Activated naive CD4-positive, alpha-beta T cell treated with anti-CD3 and anti-CD28 coated beads for 36 hours (primary cell): Measurements from ENCODE around the gene NSMF. TPM values are rescaled to one million over a fixed set of nuclear protein-coding genes. Genes with fewer than 3 reads are reported as not detected.
"Not testable (repeated sequence)": the region's sequence is repeated elsewhere in the genome, so short reads cannot be mapped to it uniquely, and the experiment has no call there.

Experiments used
- CTCF ChIA-PET: fragments of 350-600 bp; sonication (Branson Sonifier 250); formaldehyde crosslinking; loops from one replicate; lab custom pipeline; 2021; ENCODE audit warnings: antibody characterized with exemption; lab: Charles Lee
- DNase-seq: peaks from one replicate; pipeline ENCODE4 v3.0.0-alpha.2; 2020
- H3K27ac Mint-ChIP-seq: one replicate; pipeline ENCODE4 v1.8.0; 2021; ENCODE audit warnings: mild to moderate bottlenecking, mixed read lengths
- H3K27me3 Mint-ChIP-seq: one replicate; pipeline ENCODE4 v1.8.0; 2021; ENCODE audit warnings: low read depth, mixed read lengths
- H3K36me3 Mint-ChIP-seq: one replicate; pipeline ENCODE4 v1.8.0; 2021; ENCODE audit warnings: low read depth, mixed read lengths
- H3K4me1 Mint-ChIP-seq: one replicate; pipeline ENCODE4 v1.8.0; 2021; ENCODE audit warnings: low read depth, mixed read lengths
- H3K4me3 Mint-ChIP-seq: one replicate; pipeline ENCODE4 v1.8.0; 2021; ENCODE audit warnings: mild to moderate bottlenecking, moderate library complexity, mixed read lengths
- H3K9me3 Mint-ChIP-seq: one replicate; pipeline ENCODE4 v1.8.0; 2021; ENCODE audit warnings: mixed read lengths
- intact Hi-C: fragments of 100-400 bp; cut with micrococcal nuclease; formaldehyde crosslinking; loops from one replicate; pipeline ENCODE4 v1.15.1; 2023
- total RNA-seq, 2 experiments: library from RNA; stranded (reverse); gene quantifications; one replicate each; pipeline ENCODE4 v1.2.3, GENCODE V29; 2021

Gene NSMF
- total RNA-seq, 2 experiments from 2014 or later = 33.2 to 35.7 TPM

GRCh38 chr9:137411260-137411644 lies 47.9 kb downstream of the NSMF start:
- Mint-ChIP-seq H3K4me1 (peaks cover 4% of the 10 kb centered on the region), H3K27me3 (no peaks in the 10 kb centered on the region), H3K4me3 (no peak overlapping the region), H3K36me3 (no peaks in the 10 kb centered on the region), H3K9me3 (no peaks in the 10 kb centered on the region), H3K27ac (no peak overlapping the region)
- CTCF ChIA-PET = interaction anchor here (0.6 kb wide), 1 partner anchor 112 kb away, joined by 3 read pairs; no protein-coding TSS in a partner anchor
- intact Hi-C loops = loop anchor here (2.0 kb wide), 1 partner anchor 14 kb away; no protein-coding TSS in a partner anchor
- peak; percentile 23 for DNase-seq

- H3K4me1 Mint-ChIP-seq = peaks cover 6% of the 10 kb centered on the region
- no peak for DNase-seq
- CTCF ChIA-PET = interaction anchor here (0.6 kb wide), 1 partner anchor 112 kb away, joined by 3 read pairs; no protein-coding TSS in a partner anchor
- H3K9me3 Mint-ChIP-seq = no peaks in the 10 kb centered on the region
- intact Hi-C loops = loop anchor here (2.0 kb wide), 1 partner anchor 14 kb away; no protein-coding TSS in a partner anchor
- H3K4me3 Mint-ChIP-seq = no peak overlapping the region
- no peaks in the 10 kb centered on the region for H3K27me3 Mint-ChIP-seq
- H3K36me3 Mint-ChIP-seq = no peaks in the 10 kb centered on the region
- no peak overlapping the region for H3K27ac Mint-ChIP-seq
These were observed 48.3 kb downstream of the NSMF start for GRCh38 chr9:137410891-137411249.

GRCh38 chr9:137410236-137410890 lies 48.8 kb downstream of the NSMF start:
- not testable (repeated sequence) for H3K36me3 Mint-ChIP-seq, H3K4me1 Mint-ChIP-seq, H3K27me3 Mint-ChIP-seq, H3K9me3 Mint-ChIP-seq, H3K4me3 Mint-ChIP-seq, H3K27ac Mint-ChIP-seq, DNase-seq
- CTCF ChIA-PET = interaction anchor here (0.6 to 2.2 kb wide), 2 partner anchors 109 to 113 kb away, joined by 3 to 8 read pairs; partner anchors contain the start of gene NRARP
- intact Hi-C loops = loop anchor here (2.0 kb wide), 1 partner anchor 14 kb away; no protein-coding TSS in a partner anchor

- no peak overlapping the region for H3K27ac Mint-ChIP-seq
- H3K4me3 Mint-ChIP-seq = no peak overlapping the region
- CTCF ChIA-PET = interaction anchor here (0.7 to 2.2 kb wide), 3 partner anchors 100 to 123 kb away, joined by 3 to 8 read pairs (median 4); partner anchors contain the start of gene NRARP
- H3K27me3 Mint-ChIP-seq = no peaks in the 10 kb centered on the region
- H3K4me1 Mint-ChIP-seq = peaks cover 6% of the 10 kb centered on the region
- intact Hi-C loops = no loop called here
- no peaks in the 10 kb centered on the region for H3K36me3 Mint-ChIP-seq
- no peaks in the 10 kb centered on the region for H3K9me3 Mint-ChIP-seq
- no peak for DNase-seq
These were observed 49.6 kb downstream of the NSMF start for GRCh38 chr9:137409515-137409914.

GRCh38 chr9:137408651-137409405 lies 50.3 kb downstream of the NSMF start:
- H3K27me3 Mint-ChIP-seq = no peaks in the 10 kb centered on the region
- no peak for DNase-seq
- no peaks in the 10 kb centered on the region for H3K9me3 Mint-ChIP-seq
- H3K27ac Mint-ChIP-seq = no peak overlapping the region
- no peaks in the 10 kb centered on the region for H3K36me3 Mint-ChIP-seq
- CTCF ChIA-PET = interaction anchor here (0.7 to 2.2 kb wide), 5 partner anchors 15 to 122 kb away, joined by 3 to 8 read pairs (median 4); partner anchors contain the start of genes EXD3, NOXA1 and NRARP
- no peak overlapping the region for H3K4me3 Mint-ChIP-seq
- intact Hi-C loops = no loop called here
- H3K4me1 Mint-ChIP-seq = peaks cover 6% of the 10 kb centered on the region

- Mint-ChIP-seq H3K4me3 (no peak overlapping the region), H3K9me3 (no peaks in the 10 kb centered on the region), H3K4me1 (peaks cover 6% of the 10 kb centered on the region), H3K27me3 (no peaks in the 10 kb centered on the region), H3K27ac (no peak overlapping the region), H3K36me3 (no peaks in the 10 kb centered on the region)
- no peak for DNase-seq
- CTCF ChIA-PET = interaction anchor here (0.8 to 1.0 kb wide), 2 partner anchors 16 to 67 kb away, joined by 4 to 5 read pairs; partner anchors contain the start of genes EXD3 and NOXA1
- intact Hi-C loops = loop anchor here (1.0 kb wide), 1 partner anchor 105 kb away; the partner anchor contains the start of gene NRARP
These were observed 51.4 kb downstream of the NSMF start for GRCh38 chr9:137407590-137408300.

GRCh38 chr9:137406876-137407589 lies 52.1 kb downstream of the NSMF start:
- intact Hi-C loops = loop anchor here (1.0 kb wide), 1 partner anchor 105 kb away; the partner anchor contains the start of gene NRARP
- no peaks in the 10 kb centered on the region for H3K27me3 Mint-ChIP-seq

GRCh38 chr9:137406085-137406760 lies 52.9 kb downstream of the NSMF start:
- H3K36me3 Mint-ChIP-seq = no peaks in the 10 kb centered on the region
- CTCF ChIA-PET = interaction anchor here (0.6 to 0.9 kb wide), 2 partner anchors 11 to 184 kb away, joined by 3 read pairs; partner anchors contain the start of gene ZMYND19
- DNase-seq = no peak
- H3K9me3 Mint-ChIP-seq = no peaks in the 10 kb centered on the region
- H3K27me3 Mint-ChIP-seq = no peaks in the 10 kb centered on the region
- H3K4me3 Mint-ChIP-seq = no peak overlapping the region
- no peak overlapping the region for H3K27ac Mint-ChIP-seq
- H3K4me1 Mint-ChIP-seq = peaks cover 4% of the 10 kb centered on the region
- intact Hi-C loops = no loop called here

More at GRCh38 chr9:137406876-137407589, 52.1 kb downstream of the NSMF start:
- CTCF ChIA-PET = interaction anchor here (0.9 kb wide), 1 partner anchor 10 kb away, joined by 3 read pairs; no protein-coding TSS in a partner anchor
- DNase-seq = peak; percentile 72
- H3K9me3 Mint-ChIP-seq = no peaks in the 10 kb centered on the region
- H3K4me1 Mint-ChIP-seq = peaks cover 6% of the 10 kb centered on the region
- H3K4me3 Mint-ChIP-seq = no peak overlapping the region
- H3K27ac Mint-ChIP-seq = no peak overlapping the region
- H3K36me3 Mint-ChIP-seq = no peaks in the 10 kb centered on the region

GRCh38 chr9:137405677-137406081 lies 53.5 kb downstream of the NSMF start:
- intact Hi-C loops = no loop called here
- CTCF ChIA-PET = interaction anchor here (0.6 to 0.9 kb wide), 2 partner anchors 12 to 185 kb away, joined by 3 read pairs; partner anchors contain the start of gene ZMYND19

GRCh38 chr9:137404961-137405567 lies 54.1 kb downstream of the NSMF start:
- H3K9me3 Mint-ChIP-seq = no peaks in the 10 kb centered on the region
- peaks cover 4% of the 10 kb centered on the region for H3K4me1 Mint-ChIP-seq
- H3K27ac Mint-ChIP-seq = no peak overlapping the region
- H3K4me3 Mint-ChIP-seq = no peak overlapping the region
- no peak for DNase-seq
- no peaks in the 10 kb centered on the region for H3K27me3 Mint-ChIP-seq
- CTCF ChIA-PET = interaction anchor here (1.0 to 1.7 kb wide), 2 partner anchors 17 to 102 kb away, joined by 3 to 4 read pairs; partner anchors contain the start of gene NRARP
- intact Hi-C loops = no loop called here
- H3K36me3 Mint-ChIP-seq = no peaks in the 10 kb centered on the region

More at GRCh38 chr9:137405677-137406081, 53.5 kb downstream of the NSMF start:
- no peak for DNase-seq
- Mint-ChIP-seq H3K9me3 (no peaks in the 10 kb centered on the region), H3K27me3 (no peaks in the 10 kb centered on the region), H3K4me3 (no peak overlapping the region), H3K4me1 (peaks cover 4% of the 10 kb centered on the region), H3K36me3 (no peaks in the 10 kb centered on the region), H3K27ac (no peak overlapping the region)
